ENCODE measurements around the gene WIPI1.
"Not testable (repeated sequence)": the region's sequence is repeated elsewhere in the genome, so short reads cannot be mapped to it uniquely, and the experiment has no call there.

The WIPI1 gene

DNA sequence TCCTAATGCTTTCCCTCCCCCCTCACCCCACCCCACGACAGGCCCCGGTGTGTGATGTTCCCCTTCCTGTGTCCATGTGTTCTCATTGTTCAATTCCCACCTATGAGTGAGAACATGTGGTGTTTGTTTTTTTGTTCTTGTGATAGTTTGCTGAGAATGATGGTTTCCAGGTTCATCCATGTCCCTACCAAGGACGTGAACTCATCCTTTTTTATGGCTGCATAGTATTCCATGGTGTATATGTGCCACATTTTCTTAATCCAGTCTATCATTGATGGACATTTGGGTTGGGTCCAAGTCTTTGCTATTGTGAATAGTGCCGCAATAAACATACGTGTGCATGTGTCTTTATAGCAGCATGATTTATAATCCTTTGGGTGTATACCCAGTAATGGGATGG, 53.5 kb downstream of the WIPI1 start:
- not testable (repeated sequence) for DNase-seq

DNA sequence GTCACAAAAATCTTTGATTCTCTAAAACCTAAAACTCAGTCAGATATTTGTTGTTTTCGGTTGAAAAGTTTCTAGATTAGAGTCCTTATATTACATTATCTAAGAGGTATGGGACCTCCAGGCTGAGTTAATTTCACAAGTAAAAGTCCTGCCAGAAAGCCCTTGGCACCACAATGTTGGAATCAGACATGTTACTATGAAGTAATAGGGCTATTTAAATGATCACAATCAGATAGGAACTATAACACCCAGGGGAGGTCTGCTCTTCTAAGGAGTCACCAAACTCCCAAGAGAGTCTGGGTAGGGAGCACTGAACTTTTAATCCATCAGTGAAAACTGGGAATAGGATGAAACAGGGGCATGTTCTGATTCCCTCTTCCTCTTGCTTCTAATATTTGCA, 54.2 kb downstream of the WIPI1 start:
- no peak for DNase-seq

DNA sequence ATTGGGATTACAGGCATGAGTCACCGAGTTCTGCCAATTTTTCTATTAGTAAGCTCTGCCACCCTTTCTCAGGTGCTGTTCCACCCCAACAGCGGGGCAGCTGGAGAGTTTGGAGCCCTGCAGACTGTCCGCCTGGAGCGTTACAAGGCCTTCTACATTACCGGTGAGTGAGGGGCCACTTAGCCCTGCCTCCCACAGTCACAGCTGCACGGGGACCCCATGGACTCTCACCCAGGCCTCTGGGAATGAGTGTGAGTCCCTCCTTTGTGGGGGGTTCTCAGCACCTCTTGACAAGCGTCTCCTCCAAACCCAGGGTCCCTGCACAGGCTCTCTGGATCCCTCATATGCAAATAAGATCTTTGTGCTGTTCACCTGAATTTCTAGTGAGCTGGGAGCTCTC, 56.0 kb downstream of the WIPI1 start:
- DNase-seq = no peak

DNA sequence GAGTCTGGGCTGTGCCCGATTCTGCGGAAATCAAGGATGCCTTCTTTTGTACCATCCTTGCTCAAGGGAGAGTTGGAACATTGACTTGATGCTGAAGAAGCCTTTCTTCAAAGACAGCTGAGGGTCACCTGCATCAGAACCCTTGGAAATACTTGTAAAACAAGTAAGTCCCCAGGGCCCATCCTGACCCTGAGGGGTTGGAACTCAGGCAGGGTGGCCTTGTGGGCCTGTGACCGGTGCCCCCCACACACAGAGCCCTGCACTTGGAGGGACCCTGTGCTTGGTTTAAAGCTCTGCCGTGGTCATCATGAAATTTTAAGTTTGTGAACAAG, 56.9 kb downstream of the WIPI1 start:
- DNase-seq = no peak

DNA sequence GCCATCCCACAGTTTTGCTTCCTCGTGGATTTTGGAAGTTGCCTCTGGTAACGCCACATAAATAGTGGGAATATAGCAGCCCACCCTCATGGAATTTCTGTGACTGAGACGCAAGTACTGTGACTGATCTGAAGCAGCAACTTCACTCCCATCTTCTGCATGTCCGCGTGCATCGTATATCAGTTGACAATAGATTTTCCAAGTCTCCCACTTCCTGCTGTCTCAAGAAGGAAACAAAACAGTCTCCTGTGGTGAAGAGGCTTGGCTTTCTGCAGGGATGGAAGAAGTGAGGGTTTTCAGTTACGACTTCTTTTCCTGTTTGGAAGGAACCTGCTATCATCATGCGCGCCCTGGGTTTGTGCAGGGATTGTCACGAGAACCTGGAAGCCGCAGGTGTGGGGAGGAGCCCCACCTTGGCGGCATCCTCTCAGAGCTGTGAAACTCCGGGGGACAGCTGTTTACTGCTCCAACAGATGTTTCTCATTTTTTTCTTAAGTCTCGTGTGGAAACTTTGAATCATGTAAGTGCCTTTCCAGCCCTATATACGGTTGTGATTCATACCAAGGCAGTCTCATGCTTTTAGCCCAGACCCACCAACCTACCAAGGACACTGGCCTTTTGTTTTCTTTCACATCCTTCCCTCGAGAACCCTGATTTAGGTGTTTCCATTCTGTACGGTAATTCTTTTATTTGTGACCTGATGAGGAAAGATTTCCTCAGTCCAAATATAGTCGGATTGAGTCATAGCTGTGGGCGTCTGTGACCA, 57.5 kb downstream of the WIPI1 start:
- no peak for DNase-seq

DNA sequence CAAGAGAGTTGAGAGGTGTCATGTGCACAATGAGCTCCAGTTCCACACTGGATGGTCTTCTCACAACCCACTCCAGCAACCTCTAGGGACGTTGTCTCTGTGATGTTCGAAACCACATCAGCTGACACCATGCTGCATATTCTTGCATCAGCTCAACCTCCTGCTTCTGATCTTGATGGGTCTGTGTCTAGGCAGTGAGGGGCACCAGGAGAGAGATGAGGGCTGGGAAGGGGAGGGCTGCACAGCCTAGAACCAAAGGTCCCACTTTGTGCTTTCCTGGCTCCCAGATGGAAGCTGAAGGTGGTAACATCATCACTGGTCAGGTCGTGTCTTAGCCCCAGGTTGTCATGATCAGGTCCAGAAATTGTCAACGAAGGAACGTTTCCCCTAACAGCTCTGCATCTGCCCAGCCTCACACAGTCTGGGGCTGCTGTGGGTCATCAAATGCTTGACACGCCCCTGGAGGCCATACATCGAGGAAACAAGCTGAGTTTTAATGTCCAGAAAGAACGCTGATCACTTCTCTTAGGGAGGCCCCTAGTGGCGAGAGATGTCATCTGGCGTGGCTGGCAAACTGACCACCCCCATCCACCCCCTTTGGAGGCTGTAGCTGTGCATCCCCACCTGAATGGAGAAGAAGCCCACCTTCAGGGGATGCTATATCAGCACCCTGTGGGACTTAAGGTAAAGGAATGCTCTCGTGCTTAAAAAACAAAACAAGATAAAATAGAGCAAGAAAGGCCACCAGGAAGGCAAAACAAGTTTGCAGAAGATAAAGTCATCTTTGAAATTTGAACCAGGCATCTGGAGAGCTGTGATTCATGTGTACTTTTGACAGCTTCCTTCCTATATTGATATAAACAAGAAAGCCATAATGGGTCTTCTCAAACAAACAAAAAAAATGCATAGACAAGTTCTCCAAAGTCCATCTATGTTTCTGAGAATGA, 58.3 kb downstream of the WIPI1 start:
- peak; percentile 18 for DNase-seq

DNA sequence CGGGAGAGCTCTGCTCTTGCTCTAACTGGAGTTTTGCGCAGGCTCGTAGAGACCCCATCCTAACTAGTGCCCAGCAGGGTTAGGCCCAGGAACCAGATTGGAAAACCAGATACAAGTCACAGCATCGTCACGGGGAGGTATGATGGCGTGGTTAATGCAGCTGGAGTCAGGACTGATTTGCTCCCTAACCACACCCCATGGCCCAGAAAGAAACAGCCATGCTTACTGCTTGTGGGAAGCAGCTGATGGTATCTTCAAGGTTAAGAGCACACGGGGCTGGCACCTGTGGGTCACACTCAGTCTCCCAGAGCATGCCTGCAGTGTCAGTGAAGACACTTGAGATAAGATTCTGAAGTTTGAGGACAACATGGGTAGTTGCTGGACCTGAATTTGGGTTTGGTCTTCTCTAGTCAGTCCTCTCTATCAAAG, 60.2 kb downstream of the WIPI1 start:
- DNase-seq = no peak

DNA sequence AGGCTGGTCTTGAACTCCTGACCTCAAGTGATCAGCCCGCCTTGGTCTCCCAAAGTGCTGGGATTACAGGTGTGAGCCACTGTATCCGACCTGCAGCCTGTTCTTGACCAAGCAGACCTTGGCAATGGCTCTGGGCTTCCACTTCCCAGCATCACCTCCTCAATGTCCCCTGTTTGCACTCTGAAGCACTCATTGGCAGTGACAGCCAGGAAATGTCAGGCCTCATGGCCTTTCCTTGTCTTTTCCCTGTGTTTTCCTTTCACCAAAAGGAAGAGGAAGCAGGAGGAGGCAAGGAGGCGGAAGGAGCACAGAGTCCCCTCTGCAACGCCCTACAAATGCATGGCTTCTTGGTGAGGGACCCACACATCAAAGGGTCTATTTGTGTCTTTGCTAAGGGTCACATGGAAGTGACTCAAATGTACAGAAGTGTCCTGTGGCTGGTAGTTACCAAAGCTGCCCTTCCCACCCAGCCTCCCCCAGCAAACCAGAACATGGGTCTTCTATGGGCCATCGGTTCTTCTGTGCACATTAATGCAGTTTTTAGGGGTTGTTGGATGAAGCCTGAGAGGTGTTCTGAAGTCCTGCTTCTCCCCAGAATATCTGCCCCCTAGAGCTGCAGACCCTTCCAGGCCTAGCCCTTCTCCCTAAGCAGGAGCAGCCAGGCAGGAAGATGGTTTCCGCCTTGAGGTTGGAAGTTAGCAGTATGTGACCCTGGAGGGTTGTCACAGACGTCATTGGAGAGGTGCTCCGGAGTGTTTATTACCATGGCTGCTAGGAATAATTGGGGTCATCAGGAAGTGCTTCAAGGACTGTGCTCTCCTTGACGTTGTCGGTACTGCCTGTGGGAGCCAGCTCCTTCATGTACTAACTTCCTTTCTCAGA, 60.8 kb downstream of the WIPI1 start:
- DNase-seq = no peak

DNA sequence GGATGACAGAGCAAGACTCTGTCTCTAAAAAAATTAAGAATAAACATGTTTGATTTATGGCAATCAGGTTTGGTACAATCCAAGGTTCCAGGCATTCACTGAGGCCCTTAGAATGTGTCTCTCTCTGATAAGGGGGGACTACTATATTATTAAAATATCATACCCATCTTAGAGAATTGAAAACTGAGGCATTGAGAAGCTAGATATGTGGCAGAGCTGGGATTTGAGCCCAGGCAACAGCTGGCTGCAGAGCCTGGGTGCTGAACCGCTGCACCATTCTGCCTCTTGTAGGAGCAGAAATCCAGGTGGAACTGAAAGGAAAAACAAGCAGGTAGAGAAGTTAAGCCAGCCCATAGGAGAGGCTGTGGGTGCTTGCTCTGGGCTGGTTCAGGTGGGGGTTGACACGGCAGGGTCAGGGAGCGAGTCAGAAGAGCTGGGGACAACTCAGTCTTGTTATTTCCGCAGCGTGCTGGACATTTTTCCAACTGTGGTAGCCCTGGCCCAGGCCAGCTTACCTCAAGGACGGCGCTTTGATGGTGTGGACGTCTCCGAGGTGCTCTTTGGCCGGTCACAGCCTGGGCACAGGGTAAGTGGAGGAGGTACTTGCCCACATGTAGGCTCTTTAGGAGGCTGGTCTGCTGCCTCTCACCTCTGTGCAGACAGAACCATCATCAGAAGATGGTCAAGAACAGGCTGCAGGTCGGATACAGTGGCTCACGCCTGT, 62.5 kb downstream of the WIPI1 start:
- DNase-seq = no peak

DNA sequence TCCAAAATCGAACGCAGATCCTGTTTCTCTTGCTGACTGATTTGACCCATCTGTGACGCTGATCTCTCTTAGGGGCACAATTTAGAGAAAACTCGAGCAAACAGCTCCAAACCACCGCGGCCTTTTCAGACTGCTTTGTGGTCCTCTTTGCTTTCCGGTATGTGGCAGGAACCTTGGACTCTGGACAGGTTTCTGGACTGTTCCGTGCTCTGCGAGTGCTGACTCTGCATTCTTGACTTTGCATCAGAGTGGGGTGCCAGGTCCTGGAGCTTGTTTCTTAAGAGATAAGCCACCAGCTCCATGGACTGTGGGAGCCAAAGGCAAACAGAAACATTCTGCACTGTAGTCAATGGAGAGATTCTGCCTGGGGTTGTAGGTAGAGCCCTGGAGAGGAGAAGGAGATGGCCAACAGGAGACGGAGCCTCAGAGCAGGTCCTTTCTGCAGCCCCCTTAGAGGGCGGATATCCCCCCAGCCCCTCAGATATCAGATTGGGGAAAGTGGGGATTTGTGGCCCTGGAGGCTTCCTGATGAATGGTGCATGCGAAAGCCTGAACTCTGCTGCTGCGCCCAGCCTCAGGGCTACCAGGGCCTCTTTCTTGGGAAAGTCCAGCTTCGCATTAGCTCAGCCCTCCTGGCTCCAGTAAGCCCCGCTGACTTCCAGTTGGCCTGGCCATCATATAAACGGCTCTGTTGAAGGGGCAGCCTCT, 65.6 kb downstream of the WIPI1 start:
- DNase-seq = no peak

DNA sequence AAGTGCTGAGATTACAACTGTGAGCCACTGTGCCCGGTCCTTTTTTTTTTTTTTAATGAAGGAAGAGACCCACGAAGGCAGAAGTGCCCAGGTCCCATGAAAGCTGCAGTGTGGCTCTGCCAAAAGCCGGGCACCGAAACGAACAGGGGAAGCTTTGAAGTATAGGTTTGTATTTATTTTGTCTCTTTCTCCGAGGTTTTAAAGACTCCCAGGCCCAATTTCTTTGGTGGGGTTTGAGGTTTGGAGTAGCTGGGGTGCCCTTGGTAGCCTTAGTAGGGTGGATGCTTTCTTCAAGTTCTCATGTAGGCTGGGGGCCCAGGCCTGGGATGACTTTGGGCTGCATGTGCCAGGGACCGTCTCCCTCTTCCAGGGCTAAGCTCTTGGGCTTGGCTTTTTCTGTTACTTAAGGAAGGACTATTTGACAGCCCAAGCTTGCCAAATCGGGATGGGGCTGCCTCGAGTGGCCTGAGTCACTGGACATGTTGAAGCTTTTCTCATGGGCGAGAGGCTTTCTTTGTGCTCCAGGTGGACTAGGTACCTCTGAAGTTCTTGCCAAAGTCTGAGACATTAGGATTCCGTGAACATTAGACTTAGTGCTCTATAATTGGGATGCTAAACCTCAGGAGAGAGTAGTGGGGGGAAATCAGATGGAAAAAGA, 66.3 kb downstream of the WIPI1 start:
- DNase-seq = no peak

DNA sequence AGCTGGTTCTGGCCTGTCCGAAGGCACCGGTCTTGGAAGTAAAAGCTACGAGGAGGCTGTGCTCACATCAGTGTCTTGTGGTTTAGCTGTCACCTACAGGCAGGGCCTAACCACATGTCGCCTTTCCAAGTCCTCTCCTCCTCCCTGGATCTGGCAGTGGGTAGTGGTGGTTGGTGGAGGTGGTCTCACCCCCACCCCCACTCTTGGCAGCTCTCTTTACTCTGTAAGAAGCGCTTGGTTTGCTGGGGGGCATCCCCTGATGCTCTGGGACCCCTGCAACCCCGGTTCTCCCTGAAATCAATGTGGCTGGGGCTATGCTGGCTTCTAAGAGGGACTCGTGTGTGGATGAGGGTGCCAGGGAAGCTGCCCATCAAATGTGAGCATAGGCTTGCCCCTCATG, 68.3 kb downstream of the WIPI1 start:
- no peak for DNase-seq

DNA sequence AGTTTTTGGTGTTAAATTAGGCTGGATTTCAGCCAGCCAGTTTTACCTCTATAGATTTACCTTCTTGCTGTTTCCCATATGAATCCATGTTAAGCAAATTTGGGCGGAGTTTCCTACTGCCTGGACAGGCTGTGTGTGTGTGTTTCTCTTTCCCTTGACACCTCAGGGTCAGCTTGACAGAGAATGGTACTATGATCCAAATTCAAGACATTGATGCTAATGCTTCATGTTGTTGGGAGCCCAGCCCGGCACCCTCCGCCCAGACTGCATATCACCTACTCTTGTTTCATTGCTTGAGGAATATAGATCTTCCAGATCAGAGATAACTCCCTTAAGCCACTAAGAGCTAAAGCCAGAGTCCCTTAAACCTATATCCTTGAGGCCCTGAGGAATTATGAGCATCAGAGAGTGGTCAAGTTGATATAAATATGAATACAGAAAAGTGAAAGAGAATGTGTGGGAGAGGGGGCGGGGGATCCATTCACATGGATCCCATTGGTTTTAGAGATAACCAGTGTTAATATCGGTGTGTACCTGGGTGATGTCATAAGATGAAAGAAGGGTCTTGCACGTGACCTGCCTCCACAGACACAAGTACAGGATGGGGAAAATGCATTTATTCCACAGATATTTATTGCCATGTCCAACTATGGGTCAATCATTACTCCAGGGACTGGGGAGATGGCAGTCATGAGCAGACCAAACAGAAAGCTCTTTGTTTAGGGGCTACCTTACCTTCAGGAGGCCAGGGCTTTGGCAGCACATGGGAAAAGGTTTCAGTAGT, 69.7 kb downstream of the WIPI1 start:
- no peak for DNase-seq

DNA sequence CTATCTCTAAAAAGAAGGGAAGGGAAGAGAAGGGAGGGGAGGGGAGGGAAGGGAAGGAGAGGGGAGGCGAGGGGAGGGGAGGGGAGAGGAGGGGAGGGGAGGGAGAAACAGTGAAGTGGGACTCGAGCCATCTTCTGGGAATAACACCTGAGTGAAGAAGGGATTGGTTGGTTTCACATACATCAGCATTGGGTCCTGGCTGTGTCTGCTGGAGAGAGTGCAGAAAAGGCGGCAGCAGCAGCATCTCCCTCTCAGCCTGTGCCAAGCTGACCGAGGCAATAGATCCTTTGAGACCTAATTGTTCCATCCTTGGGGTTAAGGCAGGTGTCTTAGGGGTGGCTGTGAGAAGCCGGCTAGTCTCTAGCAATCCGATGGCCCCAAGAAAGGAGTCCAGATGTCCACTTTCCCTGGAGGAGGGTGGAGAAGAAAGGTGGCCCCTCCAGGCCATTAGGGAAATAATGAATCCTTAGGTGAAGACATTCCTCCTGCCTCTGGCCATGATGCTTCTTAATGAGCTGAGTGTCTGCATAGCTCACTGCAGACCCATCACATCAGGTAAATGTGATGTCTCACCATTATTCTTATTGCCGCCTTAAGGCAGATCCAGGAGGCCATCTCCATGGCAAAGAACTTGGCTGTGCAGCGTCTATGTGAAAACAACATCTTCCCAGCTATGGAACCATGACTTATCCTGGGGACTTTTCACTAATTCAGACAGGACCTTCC, 71.6 kb downstream of the WIPI1 start:
- DNase-seq = no peak

DNA sequence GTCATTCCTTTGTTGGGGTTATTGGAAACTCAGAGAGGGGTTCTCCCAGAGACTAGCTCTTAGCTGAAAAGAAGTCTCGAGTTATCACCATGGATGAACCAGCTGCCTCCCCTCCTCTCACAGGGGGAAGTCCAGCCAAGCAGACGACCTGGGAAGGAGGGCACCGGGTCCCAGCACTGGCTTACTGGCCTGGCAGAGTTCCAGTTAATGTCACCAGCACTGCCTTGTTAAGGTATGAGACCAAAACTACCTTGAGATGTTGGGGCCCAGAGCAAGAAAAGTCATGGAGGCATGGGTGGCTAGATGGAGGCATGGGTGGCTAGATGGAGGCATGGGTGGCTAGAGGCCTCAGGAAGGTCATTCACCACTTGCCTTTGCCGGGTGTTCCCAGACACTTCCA, 72.4 kb downstream of the WIPI1 start:
- DNase-seq = no peak

DNA sequence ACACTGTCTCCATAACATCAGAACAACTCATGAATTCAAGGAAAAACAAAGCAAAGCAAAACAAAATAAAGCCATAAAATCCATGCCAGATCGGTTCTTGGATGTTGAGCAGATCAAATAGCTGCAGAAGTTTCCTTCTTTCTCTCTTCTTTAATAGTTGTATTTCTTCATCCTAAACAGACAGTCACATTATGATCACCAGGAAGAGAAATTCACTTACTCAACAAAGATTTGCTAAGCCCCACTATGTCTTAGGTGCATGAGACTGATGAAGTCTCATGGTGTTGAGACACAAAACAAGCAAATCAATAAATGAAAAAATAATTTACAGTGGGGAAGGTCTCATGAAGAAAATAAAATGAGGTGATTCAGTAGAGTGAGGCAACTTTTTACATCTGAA, 72.8 kb downstream of the WIPI1 start:
- no peak for DNase-seq

DNA sequence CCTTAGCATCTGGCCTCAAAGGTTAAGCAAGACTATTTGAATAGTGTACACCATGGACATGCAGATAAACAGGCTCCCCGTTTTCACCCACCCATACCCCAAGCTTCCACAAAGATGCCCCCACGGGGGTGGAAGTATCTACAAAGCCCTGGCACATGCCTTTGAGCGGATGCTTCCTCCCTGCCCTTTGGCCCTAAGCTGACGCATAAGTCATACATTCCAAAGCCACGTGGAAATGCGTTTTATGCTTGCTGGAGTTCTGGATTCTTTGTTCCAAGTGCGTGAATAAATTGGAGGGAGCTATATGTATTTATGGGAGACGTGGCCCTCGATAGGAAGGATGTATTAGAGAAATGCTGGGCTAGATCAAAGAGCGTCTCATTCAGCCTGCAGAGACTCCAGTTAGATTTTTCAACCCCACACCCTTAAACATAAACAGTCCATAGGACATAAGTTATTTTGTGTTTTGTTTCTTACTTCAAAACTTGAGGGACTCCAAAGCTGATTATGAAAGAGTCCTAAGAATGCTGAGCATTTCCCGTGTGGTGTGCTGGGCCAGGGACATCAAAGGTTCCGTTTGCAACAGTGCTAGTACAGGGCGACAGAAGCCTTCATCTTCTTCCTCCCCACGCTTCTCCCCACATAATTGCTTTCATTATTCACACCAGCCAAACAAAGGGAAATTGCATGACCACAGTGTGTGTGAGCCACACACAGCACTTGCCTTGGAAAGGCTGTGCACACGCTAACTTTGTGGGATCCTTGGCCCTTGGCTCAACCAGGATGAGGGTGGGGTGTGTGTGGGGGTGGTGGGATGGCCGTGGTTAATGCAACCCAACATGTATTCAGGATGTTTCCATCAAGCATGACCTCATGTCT, 73.6 kb downstream of the WIPI1 start:
- peak; percentile 9 for DNase-seq

DNA sequence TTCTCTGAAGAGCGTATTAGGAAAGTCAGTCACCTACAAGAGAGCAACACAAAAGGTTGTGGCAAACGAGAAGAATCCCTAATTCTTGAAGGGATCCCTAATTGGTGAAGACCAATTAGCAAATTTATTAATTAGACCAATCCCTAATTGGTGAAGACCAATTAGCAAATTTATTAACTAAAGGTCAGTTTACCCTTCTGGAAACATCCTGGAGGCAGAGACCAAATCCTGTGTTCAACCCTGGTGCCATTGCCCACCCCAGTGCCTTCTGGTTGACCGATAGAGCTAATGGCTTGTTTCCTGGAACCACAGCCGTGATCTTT, 74.2 kb downstream of the WIPI1 start:
- DNase-seq = no peak

DNA sequence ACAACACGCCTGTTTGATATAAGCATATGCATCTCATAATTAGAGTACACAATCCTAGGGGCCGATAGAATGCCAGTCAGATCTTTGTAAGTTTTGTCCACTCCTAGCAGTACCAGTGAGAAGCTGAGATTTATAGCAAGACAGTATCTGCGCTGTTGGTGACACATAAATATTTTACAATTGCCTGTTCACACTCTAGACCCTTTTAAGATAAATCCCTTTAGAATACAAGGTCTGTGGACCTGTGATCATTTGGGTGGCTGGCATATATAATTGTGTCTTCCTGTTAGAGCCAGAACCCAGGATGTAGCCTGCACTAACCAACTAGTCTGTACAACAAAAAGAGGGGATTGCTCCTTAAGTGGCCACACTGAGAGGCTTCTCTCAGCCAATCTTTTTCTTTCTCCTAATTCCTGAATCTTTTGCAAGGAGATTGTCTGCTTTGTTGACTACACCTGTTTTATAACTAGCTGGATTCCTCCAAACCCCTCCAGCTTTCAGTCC, 74.7 kb downstream of the WIPI1 start:
- no peak for DNase-seq

Measured in activated gamma-delta T cell treated with Interleukin-2 at 50 U/mL for 16 hours (primary cell).